Fibroblast of pulmonary artery (primary cell): Measurements from ENCODE around the gene CIB2.

Source experiments
- DNase-seq: peaks from one replicate; pipeline ENCODE4 v3.0.0-alpha.2; 2010; ENCODE audit warnings: low read depth
- H3K4me3 ChIP-seq: replicated peaks from 2 replicates; pipeline ENCODE4 v1.5.1; 2011; ENCODE audit warnings: low read depth, mild to moderate bottlenecking, control low read depth, low read length, moderate library complexity
- CTCF ChIP-seq: IDR thresholded peaks from 2 replicates; pipeline ENCODE4 v1.5.1; 2011; ENCODE audit warnings: mild to moderate bottlenecking, control low read depth, low read length, inconsistent platforms; ENCODE audit errors: missing control alignments

CIB2 gene

GRCh38 chr15:78129077-78129750 is 2.0 kb downstream of the CIB2 start:
- no peak overlapping the region for H3K4me3 ChIP-seq
- no peak for TF ChIP-seq CTCF
- no peak for DNase-seq

DNA sequence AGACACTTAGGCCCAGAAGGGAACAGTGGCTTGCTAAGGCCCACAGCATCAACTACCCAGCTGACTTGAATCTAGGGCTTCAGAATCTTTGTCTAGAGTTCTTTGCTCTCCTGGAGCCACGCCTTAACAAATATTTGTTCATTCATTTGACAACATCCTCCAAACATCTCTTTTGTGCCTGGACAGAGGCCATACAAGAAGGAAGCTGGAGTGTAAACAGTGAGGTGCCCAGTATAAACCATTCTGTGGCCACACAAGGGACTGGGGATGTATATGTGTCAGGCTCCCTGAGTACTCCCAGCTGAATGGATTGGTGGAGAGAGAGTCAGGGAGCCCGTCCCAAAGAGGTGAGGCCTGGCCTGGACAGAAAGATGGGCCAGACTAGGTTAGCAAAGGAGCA is 3.4 kb downstream of the CIB2 start:
- no peak for TF ChIP-seq CTCF

GRCh38 chr15:78125267-78125666 is 6.0 kb downstream of the CIB2 start:
- DNase-seq, result no peak
- no peak overlapping the region for H3K4me3 ChIP-seq
- no peak for TF ChIP-seq CTCF

More for the DNA sequence above, 3.4 kb downstream of the CIB2 start:
- no peak for DNase-seq
- H3K4me3 ChIP-seq, result no peak overlapping the region

DNA sequence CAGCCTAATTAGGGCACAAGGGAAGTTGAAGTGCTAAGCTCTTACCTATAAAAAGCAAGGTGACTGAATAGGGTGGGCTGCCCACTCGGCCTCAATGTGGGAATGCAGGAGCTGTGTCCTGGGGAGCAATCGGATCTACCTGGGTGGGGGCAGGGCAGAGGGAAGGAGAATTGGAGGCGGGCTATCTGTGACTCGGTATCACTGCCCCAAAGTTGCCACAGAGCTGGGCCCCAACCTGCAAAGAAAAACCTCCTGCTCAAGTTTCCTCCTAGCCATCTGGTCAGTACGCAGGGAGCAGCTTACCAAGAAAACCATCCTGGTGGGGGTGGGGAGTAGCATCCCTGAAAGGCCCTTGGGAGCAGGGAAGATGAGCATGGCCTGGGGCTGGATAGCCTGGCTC is 10.7 kb downstream of the CIB2 start:
- no peak for DNase-seq
- no peak overlapping the region for H3K4me3 ChIP-seq
- no peak for TF ChIP-seq CTCF

GRCh38 chr15:78112551-78112950 is 18.7 kb downstream of the CIB2 start:
- no peak for DNase-seq
- no peak overlapping the region for H3K4me3 ChIP-seq
- TF ChIP-seq CTCF, result no peak

- TF ChIP-seq CTCF, result no peak
- no peak overlapping the region for H3K4me3 ChIP-seq
- DNase-seq, result no peak
Measured at GRCh38 chr15:78111788-78112187, 19.5 kb downstream of the CIB2 start.

- DNase-seq, result no peak
- no peak overlapping the region for H3K4me3 ChIP-seq
- TF ChIP-seq CTCF, result no peak
Measured at GRCh38 chr15:78110916-78111475, 20.2 kb downstream of the CIB2 start.
